K562 (cell line): ENCODE data around the gene ZNF512B. TPM values are rescaled to one million over a fixed set of nuclear protein-coding genes. Genes with fewer than 3 reads are reported as not detected.

ENCODE experiments used
- BRCA1 ChIP-seq, 2 experiments: fragments of 450-650 bp in 1 of 2; sonication (generic) in 1 of 2; formaldehyde crosslinking in 1 of 2; IDR thresholded peaks; 2 replicates each; pipeline versions ENCODE4 v1.5.0 to v1.6.1; 2017 to 2020; ENCODE audit warnings: mild to moderate bottlenecking in 1 of 2, missing genetic modification reagents in 1 of 2
- CREB3L1 ChIP-seq: fragments of 450-650 bp; IDR thresholded peaks from 2 replicates; pipeline ENCODE4 v1.6.1; 2014; ENCODE audit warnings: low read depth, mild to moderate bottlenecking, moderate library complexity, borderline replicate concordance
- HMGN3 ChIP-seq: IDR thresholded peaks from 2 replicates; pipeline ENCODE4 v1.6.1; 2011; ENCODE audit warnings: borderline replicate concordance, low read depth, mild to moderate bottlenecking, mixed read lengths, low read length; ENCODE audit not compliant: insufficient read length; ENCODE audit errors: extremely low read depth
- POLR2B ChIP-seq: fragments of 450-650 bp; IDR thresholded peaks from 2 replicates; pipeline ENCODE4 v1.6.1; 2018; ENCODE audit warnings: low read depth; ENCODE audit not compliant: partially characterized antibody
- RBM14 ChIP-seq: fragments of 200-400 bp; formaldehyde crosslinking; IDR thresholded peaks from 2 replicates; pipeline ENCODE4 v1.6.1; 2018; ENCODE audit warnings: low read depth, mild to moderate bottlenecking, low read length, moderate library complexity, borderline replicate concordance; ENCODE audit not compliant: insufficient read depth
- REST ChIP-seq, 2 experiments: fragments of 450-650 bp; formaldehyde crosslinking in 1 of 2; IDR thresholded peaks; 2 replicates each; pipeline versions ENCODE4 v1.4.0 to v1.6.1; 2014 to 2020; ENCODE audit warnings: mild to moderate bottlenecking in 2 of 2, borderline replicate concordance in 1 of 2, low read depth in 1 of 2
- ZNF408 ChIP-seq: fragments of 250-450 bp; sonication (Bioruptor Pico); IDR thresholded peaks from 2 replicates; pipeline ENCODE4 v1.4.0; 2020; ENCODE audit warnings: low read depth, mild to moderate bottlenecking, moderate library complexity
- ZNF639 ChIP-seq, 2 experiments: fragments of 200-800 bp in 1 of 2; sonication (Bioruptor generic) in 1 of 2; sonication (generic) in 1 of 2; formaldehyde crosslinking in 1 of 2; IDR thresholded peaks in 1 of 2; conservative IDR thresholded peaks in 1 of 2; 2 replicates each; pipeline versions ENCODE4 v1.5.0 to v1.6.1; 2016 to 2020; ENCODE audit warnings: missing compliant biosample characterization in 1 of 2, missing genetic modification characterization in 1 of 2, missing genetic modification reagents in 1 of 2
- polyA plus RNA-seq, 8 experiments: library from polyadenylated mRNA; depleted of rRNA in 4 of 8; stranded (reverse) in 5 of 8; unstranded in 3 of 8; fragments of >200 nt; fragmentation: Nextera tagmentation in 2 of 8; fragmentation: Illumina TruSeq in 1 of 8; extraction: Ambion mirVana in 2 of 8; extraction: Trizol in 1 of 8; gene quantifications; 2 replicates each; pipeline versions ENCODE4 v1.2.1 to v1.2.3, GENCODE V29; 2011 to 2014; ENCODE audit warnings: inconsistent platforms in 1 of 8, missing spikeins in 1 of 8
- total RNA-seq, 7 experiments: library from RNA; depleted of rRNA in 6 of 7; stranded (reverse); fragments of >200 nt in 6 of 7; fragmentation: Illumina TruSeq in 2 of 7; extraction: Trizol in 2 of 7; gene quantifications; 2 replicates each; pipeline versions ENCODE4 v1.2.1 to v1.2.3, GENCODE V29; 2011 to 2021; ENCODE audit warnings: low replicate concordance in 1 of 7
- TF ChIP-seq, protein P1 (sequence below): sonication (generic); formaldehyde crosslinking; IDR thresholded peaks from 2 replicates; pipeline ENCODE4 v1.8.1; 2022; ENCODE audit warnings: missing genetic modification reagents
- TF ChIP-seq, protein P2 (sequence below): fragments of 450-650 bp; formaldehyde crosslinking; IDR thresholded peaks from 2 replicates; pipeline ENCODE4 v1.4.0; 2022; ENCODE audit warnings: mild to moderate bottlenecking, moderate library complexity

The ZNF512B gene
- total and polyA plus RNA-seq, 9 of the 15 experiments (the other 6 are each of a cell fraction or from before 2014, with no cell fraction given), result 0.01 to 27.8 (median 8.2) TPM

- TF ChIP-seq, protein P1, sequence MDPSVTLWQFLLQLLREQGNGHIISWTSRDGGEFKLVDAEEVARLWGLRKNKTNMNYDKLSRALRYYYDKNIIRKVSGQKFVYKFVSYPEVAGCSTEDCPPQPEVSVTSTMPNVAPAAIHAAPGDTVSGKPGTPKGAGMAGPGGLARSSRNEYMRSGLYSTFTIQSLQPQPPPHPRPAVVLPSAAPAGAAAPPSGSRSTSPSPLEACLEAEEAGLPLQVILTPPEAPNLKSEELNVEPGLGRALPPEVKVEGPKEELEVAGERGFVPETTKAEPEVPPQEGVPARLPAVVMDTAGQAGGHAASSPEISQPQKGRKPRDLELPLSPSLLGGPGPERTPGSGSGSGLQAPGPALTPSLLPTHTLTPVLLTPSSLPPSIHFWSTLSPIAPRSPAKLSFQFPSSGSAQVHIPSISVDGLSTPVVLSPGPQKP (CRISPR knock-in tag), result no peak
- no peak for TF ChIP-seq ZNF408 (CRISPR knock-in tag)
- TF ChIP-seq HMGN3, result peak; percentile 56
- TF ChIP-seq ZNF639 (CRISPR knock-in tag; conservative IDR thresholded peaks at IDR 0.05 in 1 of 2, IDR thresholded peaks at IDR 0.05 in 1 of 2), result peak in 1 of 2 experiments; percentile 90; a peak in 2 of 4 replicates
- TF ChIP-seq POLR2B, result peak; percentile 61
- 0 out of 2 replicates have a peak, but pooled peaks have one; percentile 2 for TF ChIP-seq REST (IDR thresholded peaks at IDR 0.05; ENCODE audit: borderline replicate concordance)
- TF ChIP-seq REST (CRISPR knock-in tag; IDR thresholded peaks at IDR 0.05; ENCODE audit: low read depth), result peak; percentile 46; the same call in 1 of the 2 replicates
- TF ChIP-seq BRCA1 (IDR thresholded peaks at IDR 0.05), result no peak
- TF ChIP-seq BRCA1 (CRISPR knock-in tag; IDR thresholded peaks at IDR 0.05), result no peak
- TF ChIP-seq CREB3L1, result peak; percentile 92
- TF ChIP-seq, protein P2, sequence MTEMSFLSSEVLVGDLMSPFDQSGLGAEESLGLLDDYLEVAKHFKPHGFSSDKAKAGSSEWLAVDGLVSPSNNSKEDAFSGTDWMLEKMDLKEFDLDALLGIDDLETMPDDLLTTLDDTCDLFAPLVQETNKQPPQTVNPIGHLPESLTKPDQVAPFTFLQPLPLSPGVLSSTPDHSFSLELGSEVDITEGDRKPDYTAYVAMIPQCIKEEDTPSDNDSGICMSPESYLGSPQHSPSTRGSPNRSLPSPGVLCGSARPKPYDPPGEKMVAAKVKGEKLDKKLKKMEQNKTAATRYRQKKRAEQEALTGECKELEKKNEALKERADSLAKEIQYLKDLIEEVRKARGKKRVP (CRISPR knock-in tag), result no peak; the same call in 1 of the 2 replicates
- 0 out of 2 replicates have a peak, but pooled peaks have one; percentile 29 for TF ChIP-seq RBM14
- TF ChIP-seq, all 486 proteins: peak for 161
Observed at GRCh38 chr20:63955827-63956663, 13.7 kb downstream of the ZNF512B start, which contains the start of gene UCKL1 (continued).
